Panc1 (cell line): ENCODE measurements around the gene KRTCAP2. TPM values are rescaled to one million over a fixed set of nuclear protein-coding genes. Genes with fewer than 3 reads are reported as not detected.

Source experiments
- ATAC-seq: fragments of 200-7000 bp; cut with Tn5 transposase; 2 replicates; pipeline ENCODE4 v1.9.1; 2020; ENCODE audit warnings: mild to moderate bottlenecking, moderate library complexity
- BruUV-seq: library from RNA; stranded (reverse); fragments of 400-500 nt; replicated peaks from 2 replicates; lab custom pipeline; 2021; lab: Mats Ljungman, UMichigan
- CTCF ChIA-PET: fragments of 300-600 bp; sonication (Branson Sonifier 250); formaldehyde crosslinking; loops from one replicate; lab custom pipeline; 2022; ENCODE audit warnings: antibody characterized with exemption; lab: Charles Lee
- POLR2A ChIA-PET: fragments of 300-600 bp; sonication (Branson Sonifier 250); formaldehyde crosslinking; loops from one replicate; lab custom pipeline; 2022; ENCODE audit warnings: antibody characterized with exemption; lab: Charles Lee
- DNase-seq: peaks from one replicate; pipeline ENCODE4 v3.0.0-alpha.2; 2010; ENCODE audit warnings: low read depth, low spot score
- H3K27ac ChIP-seq: 2 replicates; pipeline ENCODE4 v1.5.1; 2011; ENCODE audit warnings: mild to moderate bottlenecking, low read length, inconsistent platforms
- H3K27me3 ChIP-seq: fragments of 200-500 bp; sonication (Bioruptor generic); 2 replicates; pipeline ENCODE4 v1.6.0; 2014; ENCODE audit warnings: low read length, inconsistent platforms; ENCODE audit not compliant: control insufficient read depth, insufficient read depth
- H3K36me3 ChIP-seq: fragments of 200-500 bp; sonication (Bioruptor generic); 2 replicates; pipeline ENCODE4 v1.5.1; 2014; ENCODE audit warnings: inconsistent platforms, mild to moderate bottlenecking, low read length, moderate library complexity; ENCODE audit not compliant: control insufficient read depth, insufficient read depth
- H3K4me1 ChIP-seq: 2 replicates; pipeline ENCODE4 v1.5.1; 2011; ENCODE audit warnings: inconsistent platforms, mild to moderate bottlenecking, low read length, moderate library complexity; ENCODE audit not compliant: control insufficient read depth, insufficient read depth
- H3K4me3 ChIP-seq, 2 experiments: 2 replicates each; pipeline ENCODE4 v1.5.1; 2011 to 2012; ENCODE audit warnings: low read depth in 2 of 2, low read length in 2 of 2, mild to moderate bottlenecking in 2 of 2, inconsistent platforms in 1 of 2, moderate library complexity in 1 of 2
- H3K9me3 ChIP-seq: fragments of 200-500 bp; sonication (Bioruptor generic); 2 replicates; pipeline ENCODE4 v1.5.1; 2014; ENCODE audit warnings: low read depth, mild to moderate bottlenecking, inconsistent platforms, low read length, moderate library complexity; ENCODE audit not compliant: control insufficient read depth, insufficient read depth
- CTCF ChIP-seq: fragments of 450-650 bp; IDR thresholded peaks from 2 replicates; pipeline ENCODE4 v1.5.1; 2017; ENCODE audit warnings: mild to moderate bottlenecking
- POLR2AphosphoS5 ChIP-seq: IDR thresholded peaks from 2 replicates; pipeline ENCODE4 v1.6.1; 2012; ENCODE audit warnings: mild to moderate bottlenecking, low read depth, low read length, moderate library complexity
- REST ChIP-seq, 2 experiments: IDR thresholded peaks; 2 replicates each; pipeline ENCODE4 v1.6.1; 2011 to 2012; ENCODE audit warnings: low read depth in 2 of 2, control low read depth in 1 of 2, low read length in 1 of 2, mild to moderate bottlenecking in 1 of 2, moderate library complexity in 1 of 2; ENCODE audit not compliant: insufficient read depth in 1 of 2
- SIN3A ChIP-seq: IDR thresholded peaks from 2 replicates; pipeline ENCODE4 v1.6.1; 2012; ENCODE audit warnings: low read depth, mild to moderate bottlenecking, low read length, moderate library complexity, borderline replicate concordance; ENCODE audit not compliant: insufficient read depth
- TCF7L2 ChIP-seq: IDR thresholded peaks from 2 replicates; pipeline ENCODE4 v1.6.1; 2011; ENCODE audit warnings: mild to moderate bottlenecking, low read depth, low read length, inconsistent platforms
- in situ Hi-C: cut with HindIII; loops from 2 replicates; pipeline ENCODE4 v1.10.0; 2016; ENCODE audit warnings: low sequenced_read_pairs, low pct_unique_long_range_greater_than_20kb
- intact Hi-C: fragments of 100-400 bp; cut with micrococcal nuclease; formaldehyde crosslinking; loops from one replicate; pipeline ENCODE4 v1.10.0; 2022; ENCODE audit not compliant: unreplicated experiment
- total RNA-seq: library from RNA; stranded (reverse); gene quantifications from one replicate; pipeline ENCODE4 v1.2.1, GENCODE V29; 2021; ENCODE audit not compliant: unreplicated experiment

KRTCAP2 gene
- total RNA-seq, 1 experiment from 2014 or later = 155 TPM

DNA sequence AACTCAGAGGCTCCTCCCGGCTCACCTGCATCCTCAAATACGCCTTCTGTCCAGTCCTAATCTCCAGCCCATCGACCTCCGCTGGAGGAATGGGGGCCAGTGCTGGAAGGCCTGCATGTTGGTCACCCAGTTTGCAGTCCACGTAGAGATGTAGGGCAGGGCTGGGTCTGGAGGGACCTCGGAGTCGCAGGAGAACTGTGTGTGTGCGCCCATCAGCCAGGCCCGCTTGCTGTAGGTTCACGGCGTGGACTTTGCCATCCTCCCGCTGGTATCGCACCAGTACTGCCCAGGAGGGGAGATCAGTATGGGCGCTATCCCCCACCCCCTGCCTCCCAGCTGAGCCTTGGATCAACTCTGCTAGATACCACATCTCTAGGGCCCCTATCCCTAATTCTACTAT, 31.9 kb upstream of the KRTCAP2 start:
- Histone ChIP-seq H3K4me3 (no peak overlapping the region), H3K4me1 (peaks cover 18% of the 10 kb centered on the region), H3K36me3 (peaks cover 6% of the 10 kb centered on the region; the same call in 1 of the 2 replicates), H3K9me3 (no peaks in the 10 kb centered on the region), H3K27ac (no peak overlapping the region), H3K27me3 (no peaks in the 10 kb centered on the region)
- ATAC-seq (no peak), DNase-seq (no peak)
- intact Hi-C loops (no loop called here), in situ Hi-C loops (no loop called here)
- ChIA-PET POLR2A (no interaction called here), CTCF (no interaction called here)
- no peak for TF ChIP-seq POLR2AphosphoS5
- TF ChIP-seq CTCF = no peak
- TF ChIP-seq REST (IDR thresholded peaks at IDR 0.05; ENCODE audit: insufficient read depth in 1 of 2, low read depth in 2 of 2, low read length in 1 of 2) = no peak
- no peak for TF ChIP-seq TCF7L2
- TF ChIP-seq SIN3A = no peak
- no TSS peak for BruUV-seq

DNA sequence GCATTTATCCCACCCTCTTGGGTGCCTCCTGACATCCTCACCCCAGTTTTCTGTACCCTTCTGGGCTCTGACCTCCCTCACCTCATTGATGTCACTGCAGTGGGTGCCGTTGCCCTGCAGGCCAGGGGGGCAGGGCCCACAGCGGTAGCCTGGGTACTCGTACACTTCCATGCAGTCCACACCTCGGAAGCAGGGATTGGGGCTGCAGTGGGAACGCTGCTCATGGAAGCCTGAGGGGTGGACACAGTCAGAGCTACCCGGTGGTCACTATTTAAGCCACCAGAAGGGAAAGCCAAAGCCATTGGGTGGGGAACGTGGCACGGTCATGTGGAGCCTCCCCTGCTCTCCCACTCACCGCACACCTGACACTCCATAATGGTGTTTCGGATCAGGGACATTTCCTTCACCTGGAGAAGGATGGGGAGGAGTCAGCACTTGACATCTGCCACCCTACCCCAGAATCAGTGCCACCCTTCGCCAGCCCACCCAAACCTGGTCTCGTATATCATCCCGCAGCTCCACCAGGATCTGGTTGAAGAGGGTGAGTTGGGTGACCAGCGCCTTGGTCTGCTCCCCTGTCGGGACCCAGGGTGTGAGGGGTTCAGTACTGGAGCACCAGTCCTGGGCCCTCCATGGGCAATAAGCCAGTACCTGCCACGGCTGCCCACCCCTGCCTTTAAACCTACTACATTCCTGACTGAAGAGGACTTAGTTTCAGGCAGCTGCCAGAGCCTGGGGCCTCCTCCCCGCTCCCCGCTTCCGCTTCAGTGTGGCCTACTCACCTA, 29.8 kb upstream of the KRTCAP2 start:
- Histone ChIP-seq H3K36me3 (0 out of 2 replicates have a peak, but pooled peaks cover under 1% of the 10 kb centered on the region), H3K4me3 (no peak overlapping the region), H3K27me3 (no peaks in the 10 kb centered on the region), H3K4me1 (peaks cover 10% of the 10 kb centered on the region), H3K27ac (no peak overlapping the region), H3K9me3 (no peaks in the 10 kb centered on the region)
- no peak for DNase-seq
- CTCF ChIA-PET = no interaction called here
- POLR2A ChIA-PET = interaction anchor here (0.7 kb wide), 1 partner anchor 92 kb away, joined by 3 read pairs; no protein-coding TSS in a partner anchor
- in situ Hi-C loops (no loop called here), intact Hi-C loops (no loop called here)
- TF ChIP-seq SIN3A (no peak), REST (IDR thresholded peaks at IDR 0.05; ENCODE audit: insufficient read depth in 1 of 2, low read depth in 2 of 2, low read length in 1 of 2) (no peak), TCF7L2 (no peak), CTCF (no peak), POLR2AphosphoS5 (no peak)
- ATAC-seq = no peak
- no TSS peak for BruUV-seq
